ENCODE measurements around the gene NRL.
"Not testable (repeated sequence)": the region's sequence is repeated elsewhere in the genome, so short reads cannot be mapped to it uniquely, and the experiment has no call there.

DNA sequence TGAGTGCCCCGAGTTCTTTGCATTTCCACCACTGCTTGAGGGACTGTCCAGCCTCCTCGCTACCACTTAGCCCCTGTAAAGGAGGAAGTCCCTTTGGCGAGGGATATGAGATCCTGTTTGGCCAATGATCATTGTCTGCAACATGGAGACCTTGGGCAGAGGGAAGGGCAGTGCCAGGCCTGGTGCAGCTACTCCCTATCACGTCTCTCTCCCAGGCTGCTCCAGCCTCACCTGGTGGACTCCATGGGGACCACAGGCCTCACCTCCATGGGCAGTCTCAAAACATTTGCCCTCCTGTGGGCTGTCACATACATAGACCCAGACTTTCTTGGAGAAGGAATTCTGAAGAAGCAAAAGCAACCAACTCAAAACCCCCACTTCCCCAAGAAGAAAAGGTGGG lies 79.0 kb downstream of the NRL start:
- TF ChIP-seq, protein P1, sequence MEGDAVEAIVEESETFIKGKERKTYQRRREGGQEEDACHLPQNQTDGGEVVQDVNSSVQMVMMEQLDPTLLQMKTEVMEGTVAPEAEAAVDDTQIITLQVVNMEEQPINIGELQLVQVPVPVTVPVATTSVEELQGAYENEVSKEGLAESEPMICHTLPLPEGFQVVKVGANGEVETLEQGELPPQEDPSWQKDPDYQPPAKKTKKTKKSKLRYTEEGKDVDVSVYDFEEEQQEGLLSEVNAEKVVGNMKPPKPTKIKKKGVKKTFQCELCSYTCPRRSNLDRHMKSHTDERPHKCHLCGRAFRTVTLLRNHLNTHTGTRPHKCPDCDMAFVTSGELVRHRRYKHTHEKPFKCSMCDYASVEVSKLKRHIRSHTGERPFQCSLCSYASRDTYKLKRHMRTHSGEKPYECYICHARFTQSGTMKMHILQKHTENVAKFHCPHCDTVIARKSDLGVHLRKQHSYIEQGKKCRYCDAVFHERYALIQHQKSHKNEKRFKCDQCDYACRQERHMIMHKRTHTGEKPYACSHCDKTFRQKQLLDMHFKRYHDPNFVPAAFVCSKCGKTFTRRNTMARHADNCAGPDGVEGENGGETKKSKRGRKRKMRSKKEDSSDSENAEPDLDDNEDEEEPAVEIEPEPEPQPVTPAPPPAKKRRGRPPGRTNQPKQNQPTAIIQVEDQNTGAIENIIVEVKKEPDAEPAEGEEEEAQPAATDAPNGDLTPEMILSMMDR (IDR thresholded peaks at IDR 0.05; ENCODE audit: low read length) = not testable (repeated sequence)
- TF ChIP-seq EZH2 (IDR thresholded peaks at IDR 0.05; ENCODE audit: borderline replicate concordance, low read length) = not testable (repeated sequence)
